Uterus (tissue), 2 donors: ENCODE measurements around the gene PRSS56.

Experiments
- CTCF ChIP-seq, 4 experiments: fragments of 200-600 bp in 2 of 4; fragments of 450-650 bp in 2 of 4; sonication (generic) in 2 of 4; IDR thresholded peaks; one replicate each; pipeline ENCODE4 v1.5.1; 2016 to 2019; ENCODE audit warnings: antibody characterized with exemption in 4 of 4, mild to moderate bottlenecking in 2 of 4, moderate library complexity in 1 of 4
- POLR2A ChIP-seq, 2 donors: fragments of 450-650 bp; IDR thresholded peaks; one replicate each; pipeline ENCODE4 v1.6.1; 2016; ENCODE audit warnings: antibody characterized with exemption in 2 of 2, mild to moderate bottlenecking in 1 of 2, moderate library complexity in 1 of 2

GRCh38 chr2:232488721-232489300, 31.4 kb upstream of the PRSS56 start:
- TF ChIP-seq CTCF (IDR thresholded peaks at IDR 0.05), result no peak
- TF ChIP-seq POLR2A (IDR thresholded peaks at IDR 0.05), result no peak
